Mesothelial cell of epicardium (in vitro differentiated cells): ENCODE measurements around the gene EXPH5. TPM values are rescaled to one million over a fixed set of nuclear protein-coding genes. Genes with fewer than 3 reads are reported as not detected.

Source experiments
- DNase-seq, 2 experiments: peaks; one replicate each; pipeline ENCODE4 v3.0.0; 2021; ENCODE audit warnings: low spot score in 2 of 2; ENCODE audit not compliant: unreplicated experiment in 2 of 2
- H3K27ac Mint-ChIP-seq: 2 replicates; pipeline ENCODE4 v1.8.0; 2021; ENCODE audit warnings: mixed read lengths
- H3K27me3 Mint-ChIP-seq: 2 replicates; pipeline ENCODE4 v1.8.0; 2021; ENCODE audit warnings: low read depth, mixed read lengths
- H3K36me3 Mint-ChIP-seq: 2 replicates; pipeline ENCODE4 v1.8.0; 2021; ENCODE audit warnings: mixed read lengths
- H3K4me1 Mint-ChIP-seq: 2 replicates; pipeline ENCODE4 v1.8.0; 2021; ENCODE audit warnings: mixed read lengths
- H3K4me3 Mint-ChIP-seq: 2 replicates; pipeline ENCODE4 v1.8.0; 2021; ENCODE audit warnings: mild to moderate bottlenecking, moderate library complexity, mixed read lengths
- H3K9me3 Mint-ChIP-seq: 2 replicates; pipeline ENCODE4 v1.8.0; 2021; ENCODE audit warnings: mixed read lengths
- CTCF ChIP-seq: fragments of 200-600 bp; sonication (generic); IDR thresholded peaks from one replicate; pipeline ENCODE4 v1.5.0; 2021; ENCODE audit warnings: antibody characterized with exemption; ENCODE audit not compliant: unreplicated experiment
- total RNA-seq: library from RNA; stranded (reverse); gene quantifications from 3 replicates; pipeline ENCODE4 v1.2.1, GENCODE V29; 2021

The EXPH5 gene
- total RNA-seq, 1 donor from 2014 or later, result 30.5 TPM

DNA sequence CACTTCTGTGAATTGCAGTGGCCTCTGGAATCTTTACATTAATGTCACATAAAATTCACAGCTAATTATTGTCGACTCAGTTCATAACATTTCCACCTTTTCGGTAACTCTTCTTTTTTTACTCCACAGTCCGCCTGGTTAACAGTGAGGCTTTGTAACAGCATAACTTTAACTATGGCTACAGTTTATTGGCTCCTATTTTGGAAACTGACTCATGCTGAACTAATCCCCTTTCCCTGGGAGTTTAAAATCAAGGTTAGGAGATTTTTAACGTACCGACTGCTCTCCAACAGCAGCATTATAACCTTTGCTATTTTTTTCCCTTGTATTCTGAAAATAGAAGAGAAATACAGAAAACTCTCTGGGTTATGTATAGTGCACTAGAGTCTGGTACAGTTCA is 92.2 kb downstream of the EXPH5 start:
- no peak overlapping the region for H3K4me3 Mint-ChIP-seq
- H3K27ac Mint-ChIP-seq, result peak overlapping the region; percentile 89
- H3K9me3 Mint-ChIP-seq, result no peaks in the 10 kb centered on the region
- no peak for TF ChIP-seq CTCF
- DNase-seq, result no peak
- no peaks in the 10 kb centered on the region for H3K27me3 Mint-ChIP-seq
- H3K4me1 Mint-ChIP-seq, result peaks cover 42% of the 10 kb centered on the region
- H3K36me3 Mint-ChIP-seq, result no peaks in the 10 kb centered on the region

- Mint-ChIP-seq H3K27me3 (no peaks in the 10 kb centered on the region), H3K4me3 (no peak overlapping the region), H3K9me3 (no peaks in the 10 kb centered on the region), H3K27ac (peak overlapping the region; percentile 89), H3K36me3 (no peaks in the 10 kb centered on the region), H3K4me1 (peaks cover 45% of the 10 kb centered on the region)
- no peak for TF ChIP-seq CTCF
- no peak for DNase-seq
Observed at GRCh38 chr11:108500721-108501120, 92.8 kb downstream of the EXPH5 start.

DNA sequence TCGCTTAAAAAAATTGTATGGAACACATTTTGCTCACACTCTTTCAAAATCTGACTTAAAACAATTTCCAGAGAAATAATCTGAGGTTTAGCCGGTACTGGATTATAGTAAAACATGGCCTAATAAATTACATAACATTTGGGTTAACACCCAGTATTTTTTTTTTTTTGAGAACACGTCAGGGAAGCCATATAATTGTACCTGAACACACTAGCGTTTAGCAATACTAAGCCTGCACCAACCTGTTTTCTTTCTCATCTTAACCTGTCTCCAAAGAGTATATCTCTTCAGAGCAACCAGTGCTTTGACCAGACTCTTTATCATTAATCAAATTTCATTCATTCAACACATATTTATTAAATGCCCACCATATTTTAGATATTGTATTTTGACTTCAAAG is 93.4 kb downstream of the EXPH5 start:
- Mint-ChIP-seq H3K27ac (peak overlapping the region; percentile 89), H3K9me3 (no peaks in the 10 kb centered on the region), H3K36me3 (no peaks in the 10 kb centered on the region), H3K4me1 (peaks cover 48% of the 10 kb centered on the region), H3K4me3 (peak overlapping the region; percentile 49), H3K27me3 (no peaks in the 10 kb centered on the region)
- DNase-seq, result no peak
- no peak for TF ChIP-seq CTCF

DNA sequence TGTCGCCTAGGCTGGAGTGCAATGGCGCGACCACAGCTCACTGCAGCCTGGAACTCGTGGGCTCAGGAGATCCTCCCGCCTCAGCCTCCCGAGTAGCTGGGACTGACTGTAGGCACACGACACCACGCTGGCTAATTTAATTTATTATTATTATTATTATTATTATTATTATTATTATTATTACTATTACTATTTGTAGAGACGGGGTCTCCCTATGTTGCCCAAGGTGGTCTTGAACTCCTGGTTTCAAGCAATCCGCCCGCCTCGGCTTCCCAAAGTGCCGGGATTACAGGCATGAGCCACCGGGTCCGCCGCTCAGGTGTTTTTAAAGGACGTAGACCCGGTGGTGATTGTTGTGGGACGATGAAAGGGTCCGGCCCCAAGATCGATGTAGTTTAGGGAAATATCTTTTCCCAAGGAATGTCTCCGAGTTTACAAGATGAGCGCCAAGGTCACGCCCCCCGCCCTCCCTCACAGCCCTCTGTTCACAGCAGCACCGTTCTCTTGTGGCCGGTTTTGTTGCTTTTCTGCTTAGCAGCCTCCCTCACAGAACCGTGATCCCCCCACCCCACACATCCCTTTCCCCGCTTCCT is 94.7 kb downstream of the EXPH5 start:
- Mint-ChIP-seq H3K36me3 (peaks cover 2% of the 10 kb centered on the region), H3K4me1 (peaks cover 53% of the 10 kb centered on the region), H3K27ac (peak overlapping the region; percentile 91), H3K4me3 (peak overlapping the region; percentile 75), H3K9me3 (no peaks in the 10 kb centered on the region), H3K27me3 (no peaks in the 10 kb centered on the region)
- DNase-seq, result no peak
- no peak for TF ChIP-seq CTCF

GRCh38 chr11:108498046-108498815 is 95.3 kb downstream of the EXPH5 start, which contains the start of gene POGLUT3:
Gene POGLUT3, minus strand, starts transcription at chr11:108498384. Its CDS starts 18 bp downstream, at chr11:108498366.
- Mint-ChIP-seq H3K4me3 (peak within 1 kb of the TSS; percentile 92), H3K9me3 (no peaks in the 10 kb centered on the region), H3K36me3 (peaks cover 2% of the 10 kb centered on the region), H3K27ac (peak within 1 kb of the TSS; percentile 99), H3K27me3 (no peaks in the 10 kb centered on the region), H3K4me1 (peaks cover 53% of the 10 kb centered on the region)
- peak; percentile 47 to 72 for DNase-seq
- TF ChIP-seq CTCF, result no peak
